K562 (cell line): Measurements from ENCODE around the gene SLC29A3. TPM values are rescaled to one million over a fixed set of nuclear protein-coding genes. Genes with fewer than 3 reads are reported as not detected.
A peak's percentile ranks its signal among the peaks of the same experiment; 100 is the strongest.

Source experiments
- ATAC-seq: fragments of 200-7000 bp; cut with Tn5 transposase; 3 replicates; pipeline ENCODE4 v1.9.1; 2020; ENCODE audit warnings: moderate library complexity
- BruUV-seq: library from RNA; stranded (reverse); fragments of 400-500 nt; replicated peaks from 2 replicates; lab custom pipeline; 2021; lab: Mats Ljungman, UMichigan
- CTCF ChIA-PET: fragments of 300-600 bp; formaldehyde crosslinking; extraction: SDS; loops from one replicate; lab custom pipeline; 2021; ENCODE audit warnings: low intra/inter-chr PET ratio; lab: Yijun Ruan, JAX
- POLR2A ChIA-PET: fragments of 300-600, 350-650 bp; sonication (Branson Sonifier 250); formaldehyde crosslinking; extraction: SDS; loops from one replicate; lab custom pipeline; 2021; ENCODE audit warnings: antibody characterized with exemption, inconsistent platforms; lab: Yijun Ruan, JAX
- DNase-seq, 4 experiments: peaks; one replicate each; pipeline versions ENCODE4 v3.0.0 to v3.0.0-alpha.2; 2011 to 2018; ENCODE audit warnings: low spot score in 3 of 4, mixed read lengths in 3 of 4; ENCODE audit errors: extremely low read depth in 1 of 4
- FAIRE-seq: peaks from 2 replicates; lab custom pipeline; 2011; peaks lifted over from hg19 to GRCh38; lab: Jason Lieb, UNC
- H2AFZ ChIP-seq: 2 replicates; pipeline ENCODE4 v1.6.0; 2011; ENCODE audit warnings: low read depth, low read length, control low read depth, inconsistent platforms
- H3K27ac ChIP-seq: fragments of 200-600 bp; 3 replicates; pipeline ENCODE4 v1.8.0; 2011; ENCODE audit warnings: low read depth, mild to moderate bottlenecking, control low read depth, inconsistent platforms, low read length, moderate library complexity, mixed read lengths; ENCODE audit errors: extremely low read depth
- H3K27me3 ChIP-seq, 2 experiments: fragments of 300-600 bp in 1 of 2; 2 replicates in 1 of 2; 3 replicates in 1 of 2; pipeline versions ENCODE4 v1.6.0 to v1.8.0; 2011; ENCODE audit warnings: inconsistent platforms in 2 of 2, low read length in 2 of 2, mild to moderate bottlenecking in 1 of 2, mixed read lengths in 1 of 2, moderate library complexity in 1 of 2; ENCODE audit not compliant: control insufficient read depth in 2 of 2, insufficient read depth in 2 of 2
- H3K36me3 ChIP-seq: fragments of 300-600 bp; 3 replicates; pipeline ENCODE4 v1.8.0; 2011; ENCODE audit warnings: mild to moderate bottlenecking, low read length, inconsistent platforms; ENCODE audit not compliant: control insufficient read depth, insufficient read depth
- H3K4me1 ChIP-seq, 2 experiments: fragments of 200-600 bp in 1 of 2; replicated peaks in 1 of 2; 2 replicates in 1 of 2; 3 replicates in 1 of 2; pipeline versions ENCODE4 v1.5.1 to v1.8.0; 2011; ENCODE audit warnings: inconsistent platforms in 2 of 2, low read length in 2 of 2, mild to moderate bottlenecking in 1 of 2, mixed read lengths in 1 of 2, moderate library complexity in 1 of 2; ENCODE audit not compliant: control insufficient read depth in 2 of 2, insufficient read depth in 2 of 2
- H3K4me2 ChIP-seq: 2 replicates; pipeline ENCODE4 v1.6.1; 2011; ENCODE audit warnings: low read length, control low read depth, inconsistent platforms, mixed read lengths; ENCODE audit not compliant: insufficient read depth
- H3K4me3 ChIP-seq: fragments of 200-600 bp; sonication (generic), shearing (Covaris generic); 2 replicates; pipeline ENCODE4 v1.5.1; 2016; ENCODE audit warnings: control low read depth, inconsistent platforms
- H3K79me2 ChIP-seq: fragments of 200-600 bp; 3 replicates; pipeline ENCODE4 v1.8.0; 2011; ENCODE audit warnings: low read length, inconsistent platforms; ENCODE audit not compliant: control insufficient read depth, insufficient read depth
- H3K9ac ChIP-seq, 2 experiments: 2 replicates each; pipeline versions ENCODE4 v1.6.0 to v1.6.1; 2011; ENCODE audit warnings: low read depth in 2 of 2, low read length in 2 of 2, control low read depth in 1 of 2, inconsistent platforms in 1 of 2, mild to moderate bottlenecking in 1 of 2, mixed read lengths in 1 of 2; ENCODE audit not compliant: insufficient read depth in 1 of 2
- H3K9me1 ChIP-seq: one replicate; pipeline ENCODE4 v1.6.0; 2011; ENCODE audit warnings: inconsistent platforms, mild to moderate bottlenecking, low read length, moderate library complexity; ENCODE audit not compliant: control insufficient read depth, insufficient read depth
- H3K9me3 ChIP-seq: replicated peaks from 2 replicates; pipeline ENCODE4 v1.5.1; 2011; ENCODE audit warnings: low read depth, low read length, inconsistent platforms; ENCODE audit not compliant: control insufficient read depth, insufficient read depth
- H4K20me1 ChIP-seq: replicated peaks from 2 replicates; pipeline ENCODE4 v1.6.1; 2011; ENCODE audit warnings: low read length, inconsistent platforms, mixed read lengths; ENCODE audit not compliant: control insufficient read depth, insufficient read depth
- CHCHD3 ChIP-seq: fragments of 250-450 bp; sonication (Bioruptor Pico); IDR thresholded peaks from 2 replicates; pipeline ENCODE4 v2.1.2; 2022; ENCODE audit warnings: mild to moderate bottlenecking
- MECOM ChIP-seq: fragments of 250-450 bp; sonication (Bioruptor Pico); IDR thresholded peaks from 2 replicates; pipeline ENCODE4 v1.8.0; 2022; ENCODE audit warnings: inconsistent platforms
- PHF21A ChIP-seq: fragments of 450-650 bp; IDR thresholded peaks from 2 replicates; pipeline ENCODE4 v1.6.1; 2017; ENCODE audit warnings: low read depth, borderline replicate concordance
- RBM15 ChIP-seq: fragments of 200-400 bp; formaldehyde crosslinking; IDR thresholded peaks from 2 replicates; pipeline ENCODE4 v1.6.1; 2018; ENCODE audit warnings: mild to moderate bottlenecking, low read length, moderate library complexity; ENCODE audit not compliant: insufficient read depth
- RUNX1 ChIP-seq: sonication (generic); IDR thresholded peaks from 2 replicates; pipeline ENCODE4 v1.6.1; 2016; ENCODE audit warnings: antibody characterized with exemption, low read depth
- SMC3 ChIP-seq: conservative IDR thresholded peaks from 2 replicates; pipeline ENCODE4 v1.6.1; 2011; ENCODE audit warnings: low read depth, low read length, improper control_type of control experiment; ENCODE audit not compliant: insufficient read depth
- YBX1 ChIP-seq: fragments of 450-650 bp; IDR thresholded peaks from 2 replicates; pipeline ENCODE4 v1.7.1; 2016; ENCODE audit warnings: mild to moderate bottlenecking
- ZNF133 ChIP-seq: fragments of 250-450 bp; sonication (Bioruptor Pico); IDR thresholded peaks from 2 replicates; pipeline ENCODE4 v1.4.0; 2020; ENCODE audit warnings: mild to moderate bottlenecking
- ZNF584 ChIP-seq: fragments of 200-800 bp; sonication (Bioruptor generic); IDR thresholded peaks from 2 replicates; pipeline ENCODE4 v1.6.1; 2016; ENCODE audit warnings: low read depth, mild to moderate bottlenecking, missing genetic modification characterization, missing compliant biosample characterization
- ZNF75A ChIP-seq: fragments of 450-650 bp; formaldehyde crosslinking; IDR thresholded peaks from 2 replicates; pipeline ENCODE4 v1.4.0; 2020; ENCODE audit warnings: mild to moderate bottlenecking
- WGBS: fragments of 100-300 bp; shearing (Covaris generic); methylation state at CpG from one replicate; pipeline ENCODE4 v1.1.6; 2016; ENCODE audit warnings: low coverage, mixed read lengths; ENCODE audit not compliant: insufficient coverage; ENCODE audit errors: missing lambda C conversion rate; 5-methylcytosine and 5-hydroxymethylcytosine counted together
- in situ Hi-C: fragments of 300-500 bp; cut with MboI; formaldehyde crosslinking; loops from 4 replicates; pipeline ENCODE4 v1.15.0; 2018; ENCODE audit warnings: inconsistent platforms, mixed read lengths
- intact Hi-C: fragments of 100-400 bp; cut with micrococcal nuclease; formaldehyde crosslinking; loops from 2 replicates; pipeline ENCODE4 v1.14.2; 2022
- polyA plus RNA-seq, 8 experiments: library from polyadenylated mRNA; depleted of rRNA in 4 of 8; stranded (reverse) in 5 of 8; unstranded in 3 of 8; fragments of >200 nt; fragmentation: Nextera tagmentation in 2 of 8; fragmentation: Illumina TruSeq in 1 of 8; extraction: Ambion mirVana in 2 of 8; extraction: Trizol in 1 of 8; gene quantifications; 2 replicates each; pipeline versions ENCODE4 v1.2.1 to v1.2.3, GENCODE V29; 2011 to 2014; ENCODE audit warnings: inconsistent platforms in 1 of 8, missing spikeins in 1 of 8
- total RNA-seq, 7 experiments: library from RNA; depleted of rRNA in 6 of 7; stranded (reverse); fragments of >200 nt in 6 of 7; fragmentation: Illumina TruSeq in 2 of 7; extraction: Trizol in 2 of 7; gene quantifications; 2 replicates each; pipeline versions ENCODE4 v1.2.1 to v1.2.3, GENCODE V29; 2011 to 2021; ENCODE audit warnings: low replicate concordance in 1 of 7
- TF ChIP-seq, protein P1 (sequence below): fragments of 200-600 bp; sonication (generic); IDR thresholded peaks from one replicate; pipeline ENCODE4 v1.6.1; 2012; ENCODE audit warnings: mild to moderate bottlenecking, low read depth, low read length, inconsistent platforms

Gene SLC29A3
- total and polyA plus RNA-seq, 9 of the 15 experiments (the other 6 are each of a cell fraction or from before 2014, with no cell fraction given): 2.1 to 10.7 (median 4.6) TPM

DNA sequence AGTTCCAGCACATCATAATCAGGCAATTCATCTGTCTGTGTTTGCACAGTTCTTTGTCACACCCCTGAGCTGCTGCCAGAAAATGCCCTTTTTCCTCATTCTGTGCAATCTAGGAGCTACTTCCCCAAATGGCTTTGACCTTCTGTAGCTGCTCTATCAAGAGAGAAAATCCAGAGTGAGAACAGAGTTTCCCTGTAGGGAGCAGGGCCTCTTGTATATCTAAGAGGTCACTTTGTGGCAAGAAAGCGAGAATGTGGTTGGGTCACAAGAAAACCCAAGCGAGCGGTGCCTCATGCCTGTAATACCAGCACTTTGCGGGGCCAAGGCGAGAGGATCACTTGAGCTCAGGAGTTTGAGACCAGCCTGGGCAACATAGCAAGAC is 24.3 kb downstream of the SLC29A3 start:
- peak; percentile 9 for ATAC-seq
- DNase-seq: peak in 2 of 4 experiments; percentile 33 to 49
- Histone ChIP-seq H3K27ac (no peak overlapping the region), H3K79me2 (no peaks in the 10 kb centered on the region), H2AFZ (no peak overlapping the region), H3K36me3 (no peaks in the 10 kb centered on the region), H3K4me1 (peaks cover 36 to 37% of the 10 kb centered on the region in 2 experiments), H3K4me3 (no peak overlapping the region), H3K9me1 (no peaks in the 10 kb centered on the region), H3K9ac (no peak overlapping the region; a peak in 1 of 4 replicates), H3K4me2 (no peak overlapping the region), H3K27me3 (no peaks in the 10 kb centered on the region), H4K20me1 (peaks cover 11% of the 10 kb centered on the region), H3K9me3 (no peaks in the 10 kb centered on the region)
- ChIA-PET POLR2A (interaction anchor here (1.0 to 2.2 kb wide), 5 partner anchors 9 to 124 kb away, joined by 3 to 11 read pairs (median 6); partner anchors contain the start of gene SLC29A3), CTCF (no interaction called here)
- peak; percentile 72 for FAIRE-seq
- WGBS: 36% methylated on average over 5 of the region's 5 CpGs
- intact Hi-C loops (no loop called here), in situ Hi-C loops (no loop called here)
- BruUV-seq: no TSS peak
- TF ChIP-seq MECOM (CRISPR knock-in tag) (no peak), ZNF584 (CRISPR knock-in tag) (no peak), PHF21A (no peak), RUNX1 (no peak), ZNF133 (no peak), RBM15 (no peak), SMC3 (no peak), CHCHD3 (CRISPR knock-in tag) (no peak), ZNF75A (CRISPR knock-in tag) (no peak), YBX1 (no peak)
- TF ChIP-seq, protein P1, sequence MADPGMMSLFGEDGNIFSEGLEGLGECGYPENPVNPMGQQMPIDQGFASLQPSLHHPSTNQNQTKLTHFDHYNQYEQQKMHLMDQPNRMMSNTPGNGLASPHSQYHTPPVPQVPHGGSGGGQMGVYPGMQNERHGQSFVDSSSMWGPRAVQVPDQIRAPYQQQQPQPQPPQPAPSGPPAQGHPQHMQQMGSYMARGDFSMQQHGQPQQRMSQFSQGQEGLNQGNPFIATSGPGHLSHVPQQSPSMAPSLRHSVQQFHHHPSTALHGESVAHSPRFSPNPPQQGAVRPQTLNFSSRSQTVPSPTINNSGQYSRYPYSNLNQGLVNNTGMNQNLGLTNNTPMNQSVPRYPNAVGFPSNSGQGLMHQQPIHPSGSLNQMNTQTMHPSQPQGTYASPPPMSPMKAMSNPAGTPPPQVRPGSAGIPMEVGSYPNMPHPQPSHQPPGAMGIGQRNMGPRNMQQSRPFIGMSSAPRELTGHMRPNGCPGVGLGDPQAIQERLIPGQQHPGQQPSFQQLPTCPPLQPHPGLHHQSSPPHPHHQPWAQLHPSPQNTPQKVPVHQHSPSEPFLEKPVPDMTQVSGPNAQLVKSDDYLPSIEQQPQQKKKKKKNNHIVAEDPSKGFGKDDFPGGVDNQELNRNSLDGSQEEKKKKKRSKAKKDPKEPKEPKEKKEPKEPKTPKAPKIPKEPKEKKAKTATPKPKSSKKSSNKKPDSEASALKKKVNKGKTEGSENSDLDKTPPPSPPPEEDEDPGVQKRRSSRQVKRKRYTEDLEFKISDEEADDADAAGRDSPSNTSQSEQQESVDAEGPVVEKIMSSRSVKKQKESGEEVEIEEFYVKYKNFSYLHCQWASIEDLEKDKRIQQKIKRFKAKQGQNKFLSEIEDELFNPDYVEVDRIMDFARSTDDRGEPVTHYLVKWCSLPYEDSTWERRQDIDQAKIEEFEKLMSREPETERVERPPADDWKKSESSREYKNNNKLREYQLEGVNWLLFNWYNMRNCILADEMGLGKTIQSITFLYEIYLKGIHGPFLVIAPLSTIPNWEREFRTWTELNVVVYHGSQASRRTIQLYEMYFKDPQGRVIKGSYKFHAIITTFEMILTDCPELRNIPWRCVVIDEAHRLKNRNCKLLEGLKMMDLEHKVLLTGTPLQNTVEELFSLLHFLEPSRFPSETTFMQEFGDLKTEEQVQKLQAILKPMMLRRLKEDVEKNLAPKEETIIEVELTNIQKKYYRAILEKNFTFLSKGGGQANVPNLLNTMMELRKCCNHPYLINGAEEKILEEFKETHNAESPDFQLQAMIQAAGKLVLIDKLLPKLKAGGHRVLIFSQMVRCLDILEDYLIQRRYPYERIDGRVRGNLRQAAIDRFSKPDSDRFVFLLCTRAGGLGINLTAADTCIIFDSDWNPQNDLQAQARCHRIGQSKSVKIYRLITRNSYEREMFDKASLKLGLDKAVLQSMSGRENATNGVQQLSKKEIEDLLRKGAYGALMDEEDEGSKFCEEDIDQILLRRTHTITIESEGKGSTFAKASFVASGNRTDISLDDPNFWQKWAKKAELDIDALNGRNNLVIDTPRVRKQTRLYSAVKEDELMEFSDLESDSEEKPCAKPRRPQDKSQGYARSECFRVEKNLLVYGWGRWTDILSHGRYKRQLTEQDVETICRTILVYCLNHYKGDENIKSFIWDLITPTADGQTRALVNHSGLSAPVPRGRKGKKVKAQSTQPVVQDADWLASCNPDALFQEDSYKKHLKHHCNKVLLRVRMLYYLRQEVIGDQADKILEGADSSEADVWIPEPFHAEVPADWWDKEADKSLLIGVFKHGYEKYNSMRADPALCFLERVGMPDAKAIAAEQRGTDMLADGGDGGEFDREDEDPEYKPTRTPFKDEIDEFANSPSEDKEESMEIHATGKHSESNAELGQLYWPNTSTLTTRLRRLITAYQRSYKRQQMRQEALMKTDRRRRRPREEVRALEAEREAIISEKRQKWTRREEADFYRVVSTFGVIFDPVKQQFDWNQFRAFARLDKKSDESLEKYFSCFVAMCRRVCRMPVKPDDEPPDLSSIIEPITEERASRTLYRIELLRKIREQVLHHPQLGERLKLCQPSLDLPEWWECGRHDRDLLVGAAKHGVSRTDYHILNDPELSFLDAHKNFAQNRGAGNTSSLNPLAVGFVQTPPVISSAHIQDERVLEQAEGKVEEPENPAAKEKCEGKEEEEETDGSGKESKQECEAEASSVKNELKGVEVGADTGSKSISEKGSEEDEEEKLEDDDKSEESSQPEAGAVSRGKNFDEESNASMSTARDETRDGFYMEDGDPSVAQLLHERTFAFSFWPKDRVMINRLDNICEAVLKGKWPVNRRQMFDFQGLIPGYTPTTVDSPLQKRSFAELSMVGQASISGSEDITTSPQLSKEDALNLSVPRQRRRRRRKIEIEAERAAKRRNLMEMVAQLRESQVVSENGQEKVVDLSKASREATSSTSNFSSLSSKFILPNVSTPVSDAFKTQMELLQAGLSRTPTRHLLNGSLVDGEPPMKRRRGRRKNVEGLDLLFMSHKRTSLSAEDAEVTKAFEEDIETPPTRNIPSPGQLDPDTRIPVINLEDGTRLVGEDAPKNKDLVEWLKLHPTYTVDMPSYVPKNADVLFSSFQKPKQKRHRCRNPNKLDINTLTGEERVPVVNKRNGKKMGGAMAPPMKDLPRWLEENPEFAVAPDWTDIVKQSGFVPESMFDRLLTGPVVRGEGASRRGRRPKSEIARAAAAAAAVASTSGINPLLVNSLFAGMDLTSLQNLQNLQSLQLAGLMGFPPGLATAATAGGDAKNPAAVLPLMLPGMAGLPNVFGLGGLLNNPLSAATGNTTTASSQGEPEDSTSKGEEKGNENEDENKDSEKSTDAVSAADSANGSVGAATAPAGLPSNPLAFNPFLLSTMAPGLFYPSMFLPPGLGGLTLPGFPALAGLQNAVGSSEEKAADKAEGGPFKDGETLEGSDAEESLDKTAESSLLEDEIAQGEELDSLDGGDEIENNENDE: no peak
